ENCODE measurements around the gene CCL8. TPM values are rescaled to one million over a fixed set of nuclear protein-coding genes. Genes with fewer than 3 reads are reported as not detected.

The CCL8 gene
- total RNA-seq, 2 experiments from 2014 or later: not detected

- no peak overlapping the region for H3K27ac Mint-ChIP-seq
- peaks cover 20% of the 10 kb centered on the region for H3K27me3 Mint-ChIP-seq
- POLR2A ChIA-PET: no interaction called here
- H3K9me3 Mint-ChIP-seq: no peaks in the 10 kb centered on the region
- TF ChIP-seq CTCF (IDR thresholded peaks at IDR 0.05): no peak
- no peaks in the 10 kb centered on the region for H3K4me1 Mint-ChIP-seq (ENCODE audit: low read depth)
- intact Hi-C loops (cut with micrococcal nuclease): no loop called here
- no peaks in the 10 kb centered on the region for H3K36me3 Mint-ChIP-seq (ENCODE audit: low read depth)
- CTCF ChIA-PET: interaction anchor here (1.4 kb wide), 1 partner anchor 100 kb away, joined by 6 read pairs; no protein-coding TSS in a partner anchor
- DNase-seq (no peak), ATAC-seq (no peak)
- no peak overlapping the region for H3K4me3 Mint-ChIP-seq
These were observed 19.2 kb upstream of the CCL8 start for GRCh38 chr17:34299956-34300577.

- H3K4me3 Mint-ChIP-seq: no peak overlapping the region
- peaks cover 20% of the 10 kb centered on the region for H3K27me3 Mint-ChIP-seq
- TF ChIP-seq CTCF (IDR thresholded peaks at IDR 0.05): no peak
- intact Hi-C loops (cut with micrococcal nuclease): no loop called here
- H3K36me3 Mint-ChIP-seq (ENCODE audit: low read depth): no peaks in the 10 kb centered on the region
- CTCF ChIA-PET: interaction anchor here (1.3 to 1.9 kb wide), 3 partner anchors 21 to 100 kb away, joined by 3 to 6 read pairs (median 5); no protein-coding TSS in a partner anchor
- no peak for DNase-seq
- no peak overlapping the region for H3K27ac Mint-ChIP-seq
- H3K9me3 Mint-ChIP-seq: no peaks in the 10 kb centered on the region
- H3K4me1 Mint-ChIP-seq (ENCODE audit: low read depth): no peaks in the 10 kb centered on the region
- ATAC-seq: no peak
- POLR2A ChIA-PET: no interaction called here
These were observed 18.4 kb upstream of the CCL8 start for GRCh38 chr17:34300652-34301370.

- no peaks in the 10 kb centered on the region for H3K4me1 Mint-ChIP-seq (ENCODE audit: low read depth)
- no peak for ATAC-seq
- no peaks in the 10 kb centered on the region for H3K9me3 Mint-ChIP-seq
- no peaks in the 10 kb centered on the region for H3K36me3 Mint-ChIP-seq (ENCODE audit: low read depth)
- H3K27ac Mint-ChIP-seq: no peak overlapping the region
- TF ChIP-seq CTCF (IDR thresholded peaks at IDR 0.05): no peak
- no peak overlapping the region for H3K4me3 Mint-ChIP-seq
- peaks cover 20% of the 10 kb centered on the region for H3K27me3 Mint-ChIP-seq
- POLR2A ChIA-PET: no interaction called here
- no peak for DNase-seq
- CTCF ChIA-PET: interaction anchor here (1.3 to 1.9 kb wide), 2 partner anchors 20 to 60 kb away, joined by 3 to 5 read pairs; no protein-coding TSS in a partner anchor
- intact Hi-C loops (cut with micrococcal nuclease): no loop called here
These were observed 17.2 kb upstream of the CCL8 start for GRCh38 chr17:34301986-34302385.

- ChIA-PET CTCF (interaction anchor here (1.9 kb wide), 1 partner anchor 59 kb away, joined by 5 read pairs; no protein-coding TSS in a partner anchor), POLR2A (interaction anchor here (0.7 kb wide), 1 partner anchor 9 kb away, joined by 3 read pairs; no protein-coding TSS in a partner anchor)
- no peak for ATAC-seq
These were observed 16.6 kb upstream of the CCL8 start for GRCh38 chr17:34302636-34303035.

More at GRCh38 chr17:34302636-34303035, 16.6 kb upstream of the CCL8 start:
- no peaks in the 10 kb centered on the region for H3K36me3 Mint-ChIP-seq (ENCODE audit: low read depth)
- H3K4me1 Mint-ChIP-seq (ENCODE audit: low read depth): no peaks in the 10 kb centered on the region
- intact Hi-C loops (cut with micrococcal nuclease): no loop called here
- no peak overlapping the region for H3K4me3 Mint-ChIP-seq
- no peak for TF ChIP-seq CTCF (IDR thresholded peaks at IDR 0.05)
- peaks cover 20% of the 10 kb centered on the region for H3K27me3 Mint-ChIP-seq
- no peaks in the 10 kb centered on the region for H3K9me3 Mint-ChIP-seq
- H3K27ac Mint-ChIP-seq: no peak overlapping the region
- DNase-seq: no peak
